ENCODE measurements around the gene KCNJ12.
"Not testable (repeated sequence)": the region's sequence is repeated elsewhere in the genome, so short reads cannot be mapped to it uniquely, and the experiment has no call there.

KCNJ12 gene

DNA sequence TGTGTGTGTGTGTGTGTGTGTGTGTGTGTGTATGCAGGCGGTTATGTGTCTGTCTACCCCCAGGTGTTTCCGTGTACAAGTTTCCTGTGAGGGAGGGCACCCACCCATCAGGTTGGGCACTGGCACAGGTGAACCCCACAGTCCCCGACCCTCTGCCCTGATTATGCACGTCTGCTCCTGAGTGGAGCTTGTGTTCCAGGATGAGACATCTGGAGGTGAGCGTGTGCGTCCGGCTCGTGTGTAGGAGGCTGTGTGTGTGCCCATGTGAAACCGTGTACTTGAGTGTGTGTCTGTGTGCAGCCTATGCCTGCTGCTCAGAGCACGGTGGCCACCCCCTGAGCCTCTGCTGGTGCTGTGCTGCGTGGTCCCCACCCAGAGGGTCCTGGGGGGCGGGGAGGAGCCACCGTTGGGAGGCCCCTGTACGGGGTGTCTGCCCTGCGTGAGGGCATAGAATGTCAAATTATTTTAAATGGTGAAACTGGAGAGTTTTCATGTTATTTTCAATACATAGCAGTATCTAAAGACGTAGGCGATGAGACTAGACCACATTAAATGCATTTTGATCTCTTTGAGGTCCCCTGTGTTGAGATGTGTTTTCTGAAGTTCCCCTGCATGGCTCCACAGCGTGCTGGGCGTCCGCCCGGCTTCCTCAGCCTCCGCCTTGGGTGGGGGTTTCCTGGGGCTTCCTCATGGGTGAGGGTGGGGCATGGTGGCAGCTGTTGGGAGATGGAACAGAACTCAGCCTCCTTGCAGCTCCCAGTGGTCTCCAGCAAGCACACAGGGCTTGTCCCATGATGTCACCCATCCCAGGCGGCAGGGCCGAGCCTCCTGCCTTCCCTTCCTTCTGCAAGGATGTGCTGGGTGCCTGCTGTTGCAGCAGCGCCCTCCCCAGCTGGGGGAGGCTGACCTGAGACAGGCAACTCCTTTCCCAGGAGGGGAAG lies 43.4 kb downstream of the KCNJ12 start:
- no peak for DNase-seq

DNA sequence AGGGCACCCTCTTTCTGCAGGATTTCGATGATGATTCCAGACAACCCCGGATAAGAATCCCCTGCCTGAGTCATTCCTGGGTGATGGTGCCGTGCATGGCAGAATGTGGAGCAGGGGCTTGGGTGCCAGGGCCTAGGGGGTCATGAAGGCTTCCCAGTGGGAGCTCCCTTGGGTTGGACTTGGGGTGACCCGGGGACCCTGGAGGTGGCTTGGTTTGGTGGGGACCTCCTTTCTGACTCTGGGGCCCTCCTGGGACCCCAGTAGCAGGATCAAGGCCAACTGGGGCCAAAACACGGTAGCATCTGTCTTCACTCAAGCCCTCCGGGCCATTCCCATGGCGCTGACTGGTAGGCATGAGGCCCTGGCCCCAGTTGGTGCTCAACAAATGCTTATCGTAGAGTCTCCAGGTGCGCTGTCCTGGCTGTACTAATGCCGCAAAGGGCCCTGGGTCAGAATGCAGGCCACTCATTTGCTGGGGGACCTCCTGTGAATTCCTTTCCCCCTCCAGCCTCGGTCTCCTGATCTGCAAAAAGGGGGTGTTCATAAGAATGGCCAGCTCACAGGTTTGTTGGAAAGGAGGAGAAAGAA lies 44.4 kb downstream of the KCNJ12 start:
- not testable (repeated sequence) for DNase-seq

DNA sequence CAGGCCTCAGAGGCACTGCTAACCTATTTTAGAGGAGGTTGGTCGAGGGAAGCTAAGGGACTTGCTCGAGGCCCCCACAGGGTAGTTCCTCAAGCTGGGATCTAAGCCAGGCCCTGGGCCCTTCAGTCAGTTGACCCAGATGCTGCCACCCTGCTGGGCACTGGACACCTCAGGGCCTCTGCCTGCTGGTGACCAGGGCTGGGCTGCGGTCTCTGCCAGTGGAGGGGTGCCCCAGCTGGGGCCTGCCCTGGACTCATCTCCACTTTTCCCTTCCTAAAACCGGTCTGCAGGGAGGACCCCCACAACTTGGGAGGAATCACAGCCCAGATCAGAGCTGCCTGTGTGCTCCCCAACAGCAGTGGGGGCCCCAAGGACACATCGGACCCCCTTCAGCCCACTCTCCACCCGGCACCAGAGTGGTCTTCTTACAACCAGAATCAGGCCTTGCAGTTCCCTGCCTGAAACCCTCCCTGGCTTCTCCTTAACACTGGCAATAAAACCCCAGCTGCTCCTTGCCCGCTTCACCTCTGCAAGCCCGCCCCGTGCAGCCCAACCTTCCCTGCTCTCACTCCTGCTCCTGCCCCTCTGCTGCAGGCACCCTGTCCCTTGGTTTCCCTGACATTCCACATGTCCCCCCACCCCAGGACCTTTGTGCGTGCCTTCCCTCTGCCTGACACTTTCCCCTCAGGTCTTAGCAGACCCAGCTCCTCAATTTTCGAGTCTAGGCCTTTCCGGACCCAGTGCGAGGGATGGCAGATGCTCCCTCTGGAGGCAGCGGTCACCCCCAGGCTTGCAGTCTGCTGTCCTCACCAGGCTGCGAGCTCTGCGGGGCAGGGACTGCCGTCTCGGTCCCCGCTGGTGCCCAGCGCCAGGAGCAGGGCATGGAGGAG lies 45.5 kb downstream of the KCNJ12 start:
- DNase-seq = not testable (repeated sequence)

DNA sequence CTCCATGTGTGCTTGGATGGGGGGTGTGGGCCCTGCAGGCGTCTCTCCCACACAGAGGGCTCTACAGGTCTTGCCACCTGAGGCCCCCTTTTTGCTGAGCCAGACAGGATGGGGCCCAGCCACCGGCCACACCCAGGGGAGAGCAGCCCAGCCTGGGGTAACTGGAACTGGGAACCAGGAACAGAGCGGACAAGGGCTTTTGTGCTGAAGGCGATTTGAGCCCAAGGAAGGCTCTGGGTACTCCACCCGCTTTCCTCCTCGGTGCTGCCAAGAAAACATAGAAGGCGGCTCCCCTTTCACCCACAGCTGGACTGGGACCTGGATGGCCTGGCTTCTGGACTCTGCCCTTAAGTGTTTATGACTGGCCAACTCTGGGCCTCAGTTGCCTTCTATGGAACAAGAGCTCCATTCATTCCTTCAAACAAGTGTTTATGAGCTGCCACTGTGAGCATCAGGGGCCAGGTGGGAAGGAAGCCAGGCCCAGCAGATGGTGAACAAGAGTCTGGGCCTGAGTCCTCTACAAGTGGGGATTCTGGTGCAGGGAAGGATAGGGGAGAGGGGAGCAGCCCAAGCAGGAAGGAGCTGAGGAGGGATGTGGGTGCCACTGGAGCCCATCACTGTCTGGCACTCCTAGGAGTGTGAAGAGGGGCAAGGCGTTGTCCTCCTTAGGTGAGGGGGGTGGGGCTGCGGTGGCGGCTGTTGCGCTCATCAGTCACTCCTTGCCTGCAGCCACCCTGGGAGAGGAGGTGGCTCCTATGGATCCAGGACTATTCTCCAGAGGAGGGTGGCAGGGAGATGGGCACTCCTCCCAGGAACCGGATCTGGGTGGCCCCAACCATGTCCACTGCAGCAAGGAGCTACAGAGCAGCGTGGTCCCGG lies 46.4 kb downstream of the KCNJ12 start:
- not testable (repeated sequence) for DNase-seq

DNA sequence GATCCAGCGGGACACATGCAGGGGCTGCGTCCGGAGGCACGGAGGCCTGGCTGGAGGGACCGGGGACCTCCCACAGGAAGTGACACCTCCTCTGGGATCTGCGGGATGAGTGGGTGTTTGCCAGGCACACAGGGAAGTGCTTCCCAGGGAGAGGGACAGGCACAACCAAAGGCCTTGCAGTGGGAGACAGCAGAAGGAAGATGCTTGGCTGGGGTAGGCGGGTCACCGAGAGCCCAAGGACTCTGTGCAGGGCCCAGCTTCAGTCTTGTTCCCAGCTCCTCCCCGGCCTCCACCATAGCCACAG lies 47.0 kb downstream of the KCNJ12 start:
- DNase-seq = not testable (repeated sequence)

DNA sequence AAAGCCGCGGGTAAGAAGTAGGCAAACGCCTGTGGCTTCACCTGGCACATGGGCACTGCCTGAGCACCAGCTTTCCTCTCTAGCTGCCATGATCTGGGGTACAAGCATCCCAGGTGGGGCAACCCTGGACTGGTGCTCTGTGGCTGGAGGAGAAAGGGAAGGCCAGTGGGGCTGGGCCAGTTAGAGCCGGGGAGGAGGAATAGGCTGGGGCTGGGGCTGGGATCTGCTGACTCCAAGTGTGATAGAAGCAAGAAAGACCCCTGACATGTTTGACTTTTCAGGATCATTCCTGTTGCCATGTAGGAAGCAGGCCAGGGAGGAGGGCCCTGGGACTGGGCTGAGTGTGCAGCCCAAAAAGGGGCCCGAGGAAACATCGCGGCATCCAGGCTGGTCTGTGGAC lies 48.5 kb downstream of the KCNJ12 start:
- DNase-seq = not testable (repeated sequence)

DNA sequence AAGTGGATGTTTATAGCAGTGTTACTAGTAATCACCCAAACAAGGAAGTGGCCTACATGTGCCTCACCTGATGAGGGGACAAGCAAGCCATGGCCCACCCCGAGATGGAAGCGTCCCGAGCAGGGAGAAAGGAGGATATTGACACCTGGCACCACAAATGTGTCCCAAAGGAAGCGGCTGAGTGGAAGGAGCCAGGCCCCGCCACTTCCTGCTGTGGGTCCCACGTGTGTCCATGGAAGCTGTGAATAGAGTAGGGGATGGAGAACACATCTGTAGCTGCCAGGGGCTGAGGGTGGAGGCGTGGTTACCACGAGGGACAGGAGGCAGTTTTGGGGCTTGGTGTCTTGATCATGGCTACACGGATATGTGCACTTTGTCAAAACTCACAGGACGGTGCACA lies 49.2 kb downstream of the KCNJ12 start:
- DNase-seq = no peak

DNA sequence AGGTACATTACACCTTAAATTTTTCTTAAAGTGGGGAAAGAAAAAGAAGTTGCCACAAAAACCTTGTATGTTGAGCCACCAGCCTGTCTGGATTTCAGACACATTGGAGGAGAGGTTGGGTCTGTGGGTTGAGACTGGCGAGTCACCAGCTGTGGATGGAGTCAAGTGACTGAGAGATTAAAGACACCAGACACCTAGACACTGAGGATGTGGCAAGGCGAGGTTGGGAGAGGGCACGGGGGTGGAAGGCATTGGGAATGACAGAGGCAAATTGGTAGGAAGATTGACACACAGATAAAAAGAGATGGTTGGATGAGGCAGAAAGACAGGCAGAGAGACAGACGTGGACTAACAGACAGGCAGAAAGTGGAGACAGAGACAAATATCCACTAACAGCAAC lies 49.6 kb downstream of the KCNJ12 start:
- DNase-seq = no peak

DNA sequence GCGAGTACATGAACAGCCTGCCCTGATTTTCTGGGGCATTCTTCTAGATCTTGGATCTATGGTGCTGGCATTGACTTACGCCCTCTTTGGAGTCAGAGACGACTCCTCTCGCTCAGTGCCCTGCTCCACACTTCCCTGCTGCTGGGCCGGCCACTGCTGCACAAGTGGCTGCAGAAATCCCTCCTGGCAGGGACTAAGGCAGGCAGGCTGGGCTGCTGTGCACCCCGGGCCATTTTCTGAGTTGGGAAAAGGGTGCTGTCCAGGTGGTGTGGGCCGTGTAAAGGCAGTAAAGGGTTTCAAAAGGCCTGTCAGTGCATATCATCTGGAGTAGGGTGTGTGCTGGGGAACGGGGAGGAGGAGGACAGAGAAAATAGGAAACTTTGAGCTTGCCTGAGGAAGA lies 50.1 kb downstream of the KCNJ12 start:
- DNase-seq = not testable (repeated sequence)

DNA sequence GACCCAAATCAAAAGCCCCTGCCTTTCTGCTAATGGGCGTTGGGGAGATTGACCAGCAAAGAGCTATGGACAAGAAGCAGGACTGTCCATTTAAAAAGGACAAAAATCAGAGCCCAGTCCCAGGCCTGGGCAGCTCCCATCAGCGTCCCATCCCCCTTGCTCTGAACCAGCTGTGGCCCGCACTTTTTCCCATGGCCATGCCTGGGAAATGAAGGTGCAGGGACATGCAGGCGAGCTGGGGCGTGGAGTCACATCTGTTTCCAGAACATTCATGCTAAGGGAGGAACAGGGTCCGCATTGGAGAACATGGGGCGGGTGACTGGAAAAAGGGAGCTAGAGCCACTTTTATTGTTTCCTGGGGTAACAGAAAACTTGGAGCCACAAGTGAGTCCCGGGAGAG lies 50.7 kb downstream of the KCNJ12 start:
- DNase-seq = not testable (repeated sequence)

DNA sequence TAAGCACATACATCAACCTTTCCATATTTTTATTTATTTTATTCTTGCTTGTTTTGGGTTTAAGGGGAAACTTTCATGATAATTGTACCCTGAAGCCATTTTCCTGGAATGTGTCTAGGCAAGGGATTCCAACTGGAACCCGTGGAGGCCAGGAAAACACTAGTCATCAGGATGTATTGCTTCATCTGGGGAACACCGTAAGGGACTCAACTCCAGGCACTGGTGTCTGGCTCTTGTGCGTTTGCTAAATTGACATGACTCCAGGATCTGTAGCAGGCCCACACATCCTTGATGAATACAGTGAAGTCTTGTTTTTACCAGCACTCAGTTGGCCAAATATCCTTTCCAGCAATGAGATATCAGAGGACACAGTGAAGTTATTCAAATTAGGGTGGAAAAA lies 51.6 kb downstream of the KCNJ12 start:
- DNase-seq = not testable (repeated sequence)

DNA sequence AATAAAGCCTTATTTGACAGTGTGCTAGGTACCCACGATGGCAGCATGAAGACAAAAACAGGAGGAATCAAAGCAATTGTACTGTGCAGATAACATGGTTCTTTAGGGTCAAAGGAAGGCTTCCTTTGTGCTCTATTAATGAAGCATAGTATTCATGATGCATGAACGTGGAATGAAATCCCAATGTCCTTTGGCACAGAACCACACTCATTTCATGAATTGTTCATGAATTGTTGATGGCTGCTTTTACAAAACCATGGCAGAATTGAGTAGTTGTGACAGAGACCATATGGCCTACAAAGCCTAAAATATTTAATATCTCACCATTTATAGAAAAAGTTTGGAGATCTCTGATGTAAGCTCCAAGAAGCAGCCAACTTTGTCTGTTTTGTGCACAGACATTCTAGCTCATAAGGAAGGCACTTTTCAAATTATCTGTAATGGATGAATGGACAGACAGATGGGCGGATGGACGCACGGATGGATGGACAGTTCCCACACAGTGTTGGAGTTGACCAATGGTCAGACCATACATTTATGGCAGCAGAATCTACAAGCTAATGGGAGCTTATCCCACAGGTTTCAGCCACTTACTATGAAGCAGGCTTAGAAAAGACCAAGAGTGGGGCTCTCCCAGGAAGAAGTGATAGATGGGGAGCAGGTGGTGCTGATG lies 52.7 kb downstream of the KCNJ12 start:
- not testable (repeated sequence) for DNase-seq

DNA sequence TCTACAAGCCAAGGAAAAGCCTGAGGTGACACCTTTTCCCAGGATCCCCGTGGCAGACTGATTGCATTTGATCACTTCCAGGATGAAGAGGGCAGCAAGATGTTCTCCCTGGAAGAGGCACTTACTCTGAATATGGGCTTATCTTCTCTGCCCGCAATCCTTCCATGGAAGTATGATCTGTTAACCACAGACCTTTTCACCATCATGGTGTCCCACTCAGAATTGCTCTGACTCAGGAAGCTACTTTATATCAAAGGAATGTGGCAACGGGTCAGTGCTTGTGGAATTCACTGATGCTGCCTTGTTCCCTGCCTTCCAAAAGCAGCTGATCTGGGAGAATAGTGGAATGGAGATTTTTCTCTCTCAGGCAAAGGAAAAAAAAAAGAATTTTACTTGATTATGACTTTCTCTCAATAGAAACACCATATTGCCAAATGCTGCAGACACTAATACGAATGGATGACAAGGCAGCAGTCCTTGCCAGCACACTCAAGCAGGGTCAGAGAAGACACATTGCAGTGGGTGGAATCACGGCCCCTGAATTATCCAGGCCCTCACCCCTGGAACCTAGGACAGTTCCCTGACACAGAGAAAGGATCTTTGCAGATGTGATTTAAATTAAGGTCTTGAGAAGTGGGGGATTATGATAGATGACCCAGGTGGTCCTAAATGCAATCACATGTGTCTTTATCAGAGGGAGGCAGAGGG lies 53.9 kb downstream of the KCNJ12 start:
- not testable (repeated sequence) for DNase-seq

DNA sequence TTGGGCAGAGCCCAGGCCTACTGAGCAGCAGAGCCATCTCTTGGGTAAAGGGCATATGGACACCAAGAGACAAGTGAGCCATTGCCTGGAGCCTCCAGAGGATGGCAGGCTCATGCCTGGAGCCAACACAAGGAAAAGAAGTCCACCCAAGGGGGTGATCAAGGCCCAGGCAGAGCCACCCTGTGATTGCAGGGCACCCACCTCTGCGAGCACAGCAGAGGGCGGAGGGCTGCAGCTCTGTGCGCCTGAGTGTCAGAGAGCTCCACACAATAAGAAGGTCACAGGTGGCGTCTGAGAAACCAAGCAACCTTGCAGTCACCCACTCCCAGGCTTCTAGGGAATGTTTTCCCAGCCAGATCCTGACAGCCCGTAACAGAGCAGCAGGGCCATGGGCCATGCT lies 57.8 kb downstream of the KCNJ12 start:
- not testable (repeated sequence) for DNase-seq

DNA sequence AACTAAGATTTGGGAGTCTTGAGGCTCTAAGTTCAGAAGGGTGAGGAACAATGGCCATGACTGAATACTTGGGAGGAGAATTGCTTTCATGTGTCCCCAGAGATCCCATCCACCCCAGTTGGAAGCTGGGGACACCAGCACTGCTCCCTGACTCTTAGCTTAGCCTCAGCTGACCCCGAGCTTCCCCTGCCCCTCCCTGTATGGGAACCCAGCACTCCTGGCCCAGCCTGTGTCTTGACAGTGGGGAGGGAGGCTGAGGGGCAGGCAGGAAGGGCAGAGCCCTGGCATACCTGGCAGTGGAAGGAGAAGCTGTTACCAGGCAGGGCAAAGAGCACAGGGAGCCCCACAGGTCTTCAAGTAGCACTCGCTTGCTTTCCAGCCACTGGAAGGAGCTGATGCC lies 58.8 kb downstream of the KCNJ12 start:
- DNase-seq = not testable (repeated sequence)

DNA sequence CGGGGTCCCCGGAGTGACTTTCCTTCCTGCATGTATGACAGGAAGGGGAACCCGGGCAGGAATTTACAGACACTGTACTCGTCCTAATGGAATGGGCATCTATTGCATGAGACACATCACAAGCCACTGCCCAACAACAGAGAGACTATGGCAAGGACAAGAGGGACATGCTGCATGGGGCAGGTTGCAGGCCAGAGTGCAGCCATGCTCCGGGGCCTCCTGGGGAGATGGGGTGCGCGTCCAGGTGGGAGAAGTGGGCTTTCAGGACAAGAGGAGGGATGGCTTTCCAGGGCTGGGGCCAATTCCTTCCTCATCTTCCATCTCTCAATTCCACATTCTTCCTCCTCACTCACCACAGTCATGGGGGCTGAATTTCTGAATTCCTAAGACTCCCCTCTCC lies 60.3 kb downstream of the KCNJ12 start:
- not testable (repeated sequence) for DNase-seq

DNA sequence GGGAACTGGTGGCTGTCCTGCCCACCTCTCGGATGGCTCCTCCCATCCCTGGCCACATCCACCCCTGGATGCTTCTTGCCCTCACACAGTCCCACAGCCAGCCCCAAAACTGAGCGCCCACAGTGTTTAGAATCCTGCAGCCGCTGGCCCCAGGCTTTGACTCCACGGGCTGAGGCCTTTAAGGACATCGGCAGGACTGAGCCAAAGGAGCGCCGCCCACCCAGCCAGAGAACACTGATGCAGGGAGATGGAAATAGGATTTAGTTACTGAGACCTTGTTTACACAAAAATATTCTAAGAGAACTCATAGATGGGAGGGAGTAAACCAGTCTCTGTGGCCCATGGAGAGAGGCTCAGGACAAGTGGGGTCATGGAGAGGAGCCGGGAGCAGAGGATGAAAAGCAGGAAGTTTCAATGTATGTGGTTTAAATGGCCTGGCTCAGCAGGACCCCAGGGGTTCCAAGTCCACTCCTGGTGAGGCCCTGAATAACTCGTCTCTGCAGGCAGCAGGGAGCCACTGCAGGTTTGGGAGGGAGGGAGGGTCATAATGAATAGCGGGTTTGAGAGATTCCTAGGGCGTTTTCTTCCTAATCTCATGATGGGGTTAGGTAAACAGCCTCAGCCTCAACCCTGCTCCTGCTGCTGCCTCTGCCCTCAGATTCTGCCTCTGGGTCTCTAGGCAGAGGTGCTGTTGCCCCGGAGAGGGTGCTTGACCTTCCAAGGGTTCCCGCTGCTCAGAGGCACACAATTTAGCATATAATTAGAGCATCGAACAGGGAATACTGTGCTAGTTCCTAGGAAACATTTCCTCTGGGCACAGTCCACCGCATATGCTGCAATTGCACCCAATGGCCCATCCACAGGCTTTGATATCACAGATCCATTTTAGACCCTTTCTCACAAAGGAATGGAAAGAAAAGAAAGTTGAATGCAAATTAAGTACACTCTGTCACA lies 61.0 kb downstream of the KCNJ12 start:
- not testable (repeated sequence) for DNase-seq

DNA sequence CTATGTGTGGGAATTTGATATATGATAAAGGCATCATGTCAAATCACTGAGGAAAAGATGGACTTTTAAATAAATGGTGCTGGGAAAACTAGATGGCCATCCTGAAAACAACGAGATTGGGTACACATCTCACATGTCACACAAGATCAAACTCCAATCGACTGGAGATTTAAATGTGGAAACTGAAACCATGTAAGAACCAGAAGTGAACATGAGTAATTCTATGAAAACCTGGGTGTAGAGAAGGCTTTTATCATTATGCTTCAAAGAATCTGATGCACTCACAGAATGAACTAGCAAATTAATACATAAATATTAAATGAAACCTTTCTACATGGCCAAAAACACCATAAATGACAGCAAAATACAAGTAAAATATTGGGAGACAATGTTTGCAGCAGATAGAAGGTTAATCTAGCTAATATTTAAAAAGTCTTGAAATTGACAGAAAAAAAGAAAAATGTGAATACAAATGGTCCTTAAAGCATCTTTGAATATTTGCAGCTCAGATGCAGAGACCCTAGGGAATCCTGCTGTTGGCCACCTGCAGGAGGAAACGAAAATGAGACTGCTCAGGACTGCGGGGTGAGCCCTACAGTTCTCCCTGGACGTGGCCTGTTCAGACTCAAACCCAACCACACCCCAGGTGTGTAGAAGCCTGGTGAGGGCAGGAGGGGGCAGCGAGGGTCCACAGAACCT lies 62.3 kb downstream of the KCNJ12 start:
- DNase-seq = not testable (repeated sequence)

Measured in amygdala (tissue), 56 donors.